Trophoblast cell (in vitro differentiated cells and primary cell): Measurements from ENCODE around the gene ZNF526.
"Not testable (repeated sequence)": the region's sequence is repeated elsewhere in the genome, so short reads cannot be mapped to it uniquely, and the experiment has no call there.

Experiments
- DNase-seq, 2 donors: peaks; one replicate each; pipeline ENCODE4 v3.0.0-alpha.2; 2016
- H2AFZ ChIP-seq: 2 replicates; pipeline ENCODE4 v1.6.1; 2013; ENCODE audit warnings: low read length, moderate library complexity, mild to moderate bottlenecking; ENCODE audit not compliant: insufficient read depth, poor library complexity
- H2AK5ac ChIP-seq: 2 replicates; pipeline ENCODE4 v1.6.1; 2013; ENCODE audit warnings: mild to moderate bottlenecking, low read length
- H2BK120ac ChIP-seq: 2 replicates; pipeline ENCODE4 v1.6.1; 2013; ENCODE audit warnings: low read length, mild to moderate bottlenecking, moderate library complexity; ENCODE audit not compliant: insufficient read depth, poor library complexity
- H2BK12ac ChIP-seq: 2 replicates; pipeline ENCODE4 v1.6.1; 2013; ENCODE audit warnings: mild to moderate bottlenecking, low read length, moderate library complexity
- H2BK5ac ChIP-seq: 2 replicates; pipeline ENCODE4 v1.6.1; 2013; ENCODE audit warnings: low read length, low read depth, moderate library complexity, mild to moderate bottlenecking; ENCODE audit not compliant: poor library complexity
- H3K14ac ChIP-seq: 2 replicates; pipeline ENCODE4 v1.6.1; 2013; ENCODE audit warnings: mild to moderate bottlenecking, low read length
- H3K18ac ChIP-seq: 2 replicates; pipeline ENCODE4 v1.6.1; 2013; ENCODE audit warnings: mild to moderate bottlenecking, low read length
- H3K23ac ChIP-seq: 2 replicates; pipeline ENCODE4 v1.6.1; 2013; ENCODE audit warnings: low read length
- H3K27ac ChIP-seq: 2 replicates; pipeline ENCODE4 v1.5.1; 2013; ENCODE audit warnings: low read depth, mild to moderate bottlenecking, inconsistent platforms, low read length, moderate library complexity
- H3K27me3 ChIP-seq: 2 replicates; pipeline ENCODE4 v1.6.1; 2013; ENCODE audit warnings: inconsistent platforms, mild to moderate bottlenecking, low read length, moderate library complexity; ENCODE audit not compliant: insufficient read depth
- H3K36me3 ChIP-seq, 2 experiments: 1 replicate in 1 of 2; 2 replicates in 1 of 2; pipeline ENCODE4 v1.6.1; 2013; ENCODE audit warnings: low read length in 2 of 2, mild to moderate bottlenecking in 2 of 2, moderate library complexity in 1 of 2; ENCODE audit not compliant: insufficient read depth in 2 of 2, control insufficient read depth in 1 of 2
- H3K4ac ChIP-seq: 2 replicates; pipeline ENCODE4 v1.6.1; 2013; ENCODE audit warnings: low read depth, mild to moderate bottlenecking, low read length, moderate library complexity
- H3K4me1 ChIP-seq, 2 experiments: 1 replicate in 1 of 2; 2 replicates in 1 of 2; pipeline ENCODE4 v1.6.1; 2013; ENCODE audit warnings: low read length in 2 of 2, mild to moderate bottlenecking in 2 of 2, moderate library complexity in 1 of 2; ENCODE audit not compliant: insufficient read depth in 2 of 2, control insufficient read depth in 1 of 2
- H3K4me2 ChIP-seq: 2 replicates; pipeline ENCODE4 v1.6.1; 2013; ENCODE audit warnings: inconsistent platforms, mild to moderate bottlenecking, low read length, moderate library complexity
- H3K4me3 ChIP-seq: 2 replicates; pipeline ENCODE4 v1.5.1; 2013; ENCODE audit warnings: mild to moderate bottlenecking, low read depth, low read length, inconsistent platforms
- H3K79me1 ChIP-seq: one replicate; pipeline ENCODE4 v1.6.1; 2013; ENCODE audit warnings: low read length
- H3K79me2 ChIP-seq: 2 replicates; pipeline ENCODE4 v1.6.1; 2013; ENCODE audit warnings: low read length, mild to moderate bottlenecking; ENCODE audit not compliant: control insufficient read depth, insufficient read depth, poor library complexity
- H3K9ac ChIP-seq: 2 replicates; pipeline ENCODE4 v1.6.1; 2013; ENCODE audit warnings: mild to moderate bottlenecking, low read length
- H3K9me3 ChIP-seq: 2 replicates; pipeline ENCODE4 v1.6.1; 2013; ENCODE audit warnings: low read depth, mild to moderate bottlenecking, control low read depth, inconsistent platforms, low read length; ENCODE audit not compliant: insufficient read depth
- H4K12ac ChIP-seq: 2 replicates; pipeline ENCODE4 v1.6.1; 2013; ENCODE audit warnings: low read depth, mild to moderate bottlenecking, low read length, moderate library complexity
- H4K8ac ChIP-seq: 2 replicates; pipeline ENCODE4 v1.6.1; 2013; ENCODE audit warnings: low read depth, mild to moderate bottlenecking, low read length, moderate library complexity
- H4K91ac ChIP-seq: one replicate; pipeline ENCODE4 v1.6.1; 2013; ENCODE audit warnings: low read depth, mild to moderate bottlenecking, low read length, moderate library complexity
- WGBS: extraction: QIAGEN DNeasy Blood & Tissue Kit; methylation state at CpG from one replicate; pipeline ENCODE4 v1.1.7; 2013; ENCODE audit warnings: missing lambda C conversion rate; ENCODE audit not compliant: insufficient read length, insufficient coverage; ENCODE audit errors: extremely low coverage; 5-methylcytosine and 5-hydroxymethylcytosine counted together

ZNF526 gene

DNA sequence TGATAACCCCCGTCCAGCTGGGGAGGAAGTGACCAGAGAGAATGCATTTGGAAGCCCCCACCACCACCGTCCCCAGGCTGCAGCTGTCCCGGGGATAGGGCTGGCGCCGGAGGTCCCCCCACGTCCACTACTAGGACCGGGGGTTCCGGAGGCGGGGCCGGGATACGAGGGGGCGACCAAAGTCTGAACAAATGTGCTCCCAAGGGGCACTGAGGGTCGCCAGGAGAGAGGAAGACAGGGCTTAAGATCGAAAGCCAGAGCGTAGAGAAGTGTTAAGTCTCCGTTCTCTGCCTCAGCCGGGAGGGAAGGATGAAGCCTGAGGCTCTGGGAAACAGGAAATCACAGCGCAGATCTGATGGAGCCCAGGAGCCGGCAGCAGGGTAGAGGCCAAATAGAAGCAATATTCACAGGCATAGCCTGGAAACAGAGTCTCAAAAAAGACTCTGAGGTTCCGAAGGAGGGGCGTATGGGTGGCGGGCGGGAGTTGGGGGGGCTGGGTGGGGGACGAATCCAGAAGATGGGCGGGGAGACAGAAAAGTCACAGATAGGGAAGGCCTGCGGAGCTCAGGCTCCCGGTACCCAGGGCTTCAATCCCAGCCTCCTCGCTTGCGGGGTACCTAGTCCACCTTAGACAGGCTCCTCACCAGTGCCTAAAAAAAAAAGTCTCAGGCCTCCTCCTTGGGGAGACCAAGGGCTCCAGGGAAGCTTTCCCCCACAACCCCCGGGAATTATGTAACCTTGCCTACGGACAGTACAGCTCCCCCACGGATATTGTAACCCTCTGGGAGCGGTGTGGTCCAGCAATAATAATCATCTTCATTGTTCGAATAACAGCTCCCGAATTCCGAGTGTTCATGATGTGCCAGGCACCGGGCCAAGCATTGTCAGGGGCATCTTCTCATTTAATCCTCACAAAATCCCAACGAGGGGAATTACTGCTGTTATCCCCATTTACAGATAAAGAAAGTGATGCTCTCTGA, 35.9 kb downstream of the ZNF526 start:
- H3K4me2 ChIP-seq: peak overlapping the region; percentile 95
- WGBS: no CpG with 5 or more reads among the region's 38 CpGs
- H3K4ac ChIP-seq: peak overlapping the region; percentile 72

DNA sequence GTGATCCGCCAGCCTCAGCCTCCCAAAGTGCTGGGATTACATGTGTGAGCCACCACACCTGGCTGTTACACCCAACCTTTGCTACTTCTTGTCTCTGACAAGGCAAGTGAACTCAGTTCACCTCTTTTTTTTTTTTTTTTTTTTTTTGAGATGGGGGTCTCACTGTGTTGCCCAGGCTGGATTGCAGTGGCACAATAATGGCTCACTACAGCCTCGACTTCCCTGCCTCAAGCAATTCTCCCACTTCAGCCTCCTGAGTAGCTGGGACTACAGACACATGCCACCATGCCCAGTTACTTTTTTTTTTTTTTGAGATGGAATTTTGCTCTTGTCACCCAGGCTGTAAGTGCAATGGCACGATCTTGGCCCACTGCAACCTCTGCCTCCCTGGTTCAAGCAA, 37.7 kb downstream of the ZNF526 start:
- not testable (repeated sequence) for H3K4me3 ChIP-seq, H3K27ac ChIP-seq, H3K4me2 ChIP-seq, H3K4ac ChIP-seq, H3K36me3 ChIP-seq, H4K91ac ChIP-seq, H2AK5ac ChIP-seq, DNase-seq, H2BK5ac ChIP-seq, H3K9ac ChIP-seq, H2BK120ac ChIP-seq, H3K23ac ChIP-seq, H3K14ac ChIP-seq, H2AFZ ChIP-seq, H3K9me3 ChIP-seq, H3K4me1 ChIP-seq, H3K27me3 ChIP-seq, H4K12ac ChIP-seq, H4K8ac ChIP-seq, H2BK12ac ChIP-seq, H3K18ac ChIP-seq
- Histone ChIP-seq H3K79me2 (peaks cover 19% of the 10 kb centered on the region), H3K79me1 (peaks cover 26% of the 10 kb centered on the region)
- no CpG with 5 or more reads among the region's 3 CpGs for WGBS

More for the DNA sequence above, 35.9 kb downstream of the ZNF526 start:
- Histone ChIP-seq H2AFZ (peak overlapping the region; percentile 84), H3K4me3 (peak overlapping the region; percentile 65), H2BK120ac (peak overlapping the region; percentile 73), H3K14ac (peak overlapping the region; percentile 55), H4K12ac (peak overlapping the region; percentile 79), H3K18ac (peak overlapping the region; percentile 25), H2BK5ac (peak overlapping the region; percentile 78), H3K36me3 (peaks cover 0 to 9% of the 10 kb centered on the region in 2 experiments), H4K8ac (peak overlapping the region; percentile 87), H2BK12ac (peak overlapping the region; percentile 84), H3K79me1 (peaks cover 31% of the 10 kb centered on the region), H3K79me2 (peaks cover 32% of the 10 kb centered on the region), H3K4me1 (peaks cover 18 to 23% of the 10 kb centered on the region in 2 experiments), H4K91ac (peak overlapping the region; percentile 63), H3K27me3 (no peaks in the 10 kb centered on the region), H2AK5ac (peak overlapping the region; percentile 4), H3K9me3 (no peaks in the 10 kb centered on the region), H3K23ac (no peak overlapping the region), H3K27ac (peak overlapping the region; percentile 95), H3K9ac (peak overlapping the region; percentile 45)
- peak; percentile 36 to 62 for DNase-seq

DNA sequence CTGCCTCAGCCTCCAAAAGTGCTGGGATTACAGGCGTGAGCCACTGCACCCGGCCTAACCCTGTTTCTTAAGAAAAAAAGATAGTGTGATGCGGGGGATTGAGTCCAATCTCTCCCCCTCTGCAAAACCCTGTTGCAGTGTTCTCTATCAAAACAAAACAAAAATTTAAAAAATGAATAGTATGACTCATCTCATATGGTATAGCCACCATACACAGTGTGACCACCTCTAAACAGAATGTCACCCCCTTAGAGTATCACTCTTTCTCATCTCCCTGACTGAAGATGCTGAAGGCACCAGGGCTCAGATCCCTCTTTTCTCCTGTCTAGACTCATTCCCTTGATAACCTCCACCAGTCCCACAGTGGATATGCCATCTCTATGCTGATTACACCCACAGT, 41.7 kb downstream of the ZNF526 start:
- H3K9me3 ChIP-seq: no peaks in the 10 kb centered on the region

DNA sequence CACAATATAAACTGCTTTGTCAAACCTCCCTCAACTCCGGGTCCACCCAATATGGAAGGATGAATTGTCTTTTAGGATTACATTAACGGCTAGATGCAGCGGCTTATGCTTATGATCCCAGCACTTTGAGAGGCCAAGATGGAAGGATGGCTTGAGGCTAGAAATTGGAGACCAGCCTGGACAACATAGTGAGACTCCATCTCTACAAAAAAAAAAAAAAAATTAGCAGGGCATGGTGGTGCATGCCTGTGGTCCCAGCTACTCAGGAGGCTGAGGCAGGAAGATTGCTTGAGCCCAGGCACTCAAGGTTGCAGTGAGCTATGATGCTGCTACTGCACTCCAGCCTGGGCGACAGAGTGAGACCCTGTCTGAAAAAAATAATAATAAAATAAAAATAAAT, 46.0 kb downstream of the ZNF526 start:
- not testable (repeated sequence) for H4K8ac ChIP-seq, H2BK120ac ChIP-seq, H4K91ac ChIP-seq, H3K4ac ChIP-seq, H3K18ac ChIP-seq, H4K12ac ChIP-seq, DNase-seq, H3K27ac ChIP-seq, H3K9me3 ChIP-seq, H3K14ac ChIP-seq, H3K4me2 ChIP-seq, H3K23ac ChIP-seq, H3K4me3 ChIP-seq, H3K36me3 ChIP-seq, H3K79me2 ChIP-seq, H2AK5ac ChIP-seq, H3K27me3 ChIP-seq, H2BK5ac ChIP-seq, H2AFZ ChIP-seq, H2BK12ac ChIP-seq, H3K9ac ChIP-seq
- H3K79me1 ChIP-seq: peaks cover 18% of the 10 kb centered on the region
- H3K4me1 ChIP-seq: peaks cover 15 to 17% of the 10 kb centered on the region in 2 experiments
- no CpG with 5 or more reads among the region's 4 CpGs for WGBS

More for the DNA sequence above, 41.7 kb downstream of the ZNF526 start:
- no peaks in the 10 kb centered on the region for H3K36me3 ChIP-seq
- no peak overlapping the region for H3K14ac ChIP-seq
- H3K79me1 ChIP-seq: no peaks in the 10 kb centered on the region
- H3K4me3 ChIP-seq: no peak overlapping the region
- no peak overlapping the region for H2AK5ac ChIP-seq
- no peak overlapping the region for H3K9ac ChIP-seq
- WGBS: no CpG with 5 or more reads among the region's 3 CpGs
- H2BK12ac ChIP-seq: no peak overlapping the region
- no peak overlapping the region for H3K23ac ChIP-seq
- H3K79me2 ChIP-seq: no peaks in the 10 kb centered on the region
- H4K12ac ChIP-seq: no peak overlapping the region
- no peak overlapping the region for H2BK120ac ChIP-seq
- H3K27me3 ChIP-seq: no peaks in the 10 kb centered on the region
- H3K27ac ChIP-seq: no peak overlapping the region
- no peak for DNase-seq
- no peak overlapping the region for H2AFZ ChIP-seq
- H3K4me1 ChIP-seq: no peaks in the 10 kb centered on the region
- no peak overlapping the region for H3K4me2 ChIP-seq
- H2BK5ac ChIP-seq: no peak overlapping the region
- H3K18ac ChIP-seq: no peak overlapping the region
- no peak overlapping the region for H4K91ac ChIP-seq
- no peak overlapping the region for H3K4ac ChIP-seq
- no peak overlapping the region for H4K8ac ChIP-seq
